ENCODE results near the gene SLF1.
"Not testable (repeated sequence)": the region's sequence is repeated elsewhere in the genome, so short reads cannot be mapped to it uniquely, and the experiment has no call there.

The SLF1 gene

GRCh38 chr5:94618493-94619328 is at the start of gene SLF1, which contains the start of gene KIAA0825:
Gene SLF1 (plus strand): TSS chr5:94618669. CDS start chr5:94628811, 10,142 bp downstream.
Gene KIAA0825 (minus strand): TSS chr5:94618604. CDS start chr5:94537126, 81,478 bp downstream.
- no peaks in the 10 kb centered on the region for H3K9me3 ChIP-seq (ENCODE audit: control insufficient read depth, insufficient read depth, low read length)
- no peaks in the 10 kb centered on the region for H3K36me3 ChIP-seq (ENCODE audit: control insufficient read depth, insufficient read depth, low read length)
- H3K4me1 ChIP-seq (ENCODE audit: control insufficient read depth, insufficient read depth, low read length): peaks cover 34% of the 10 kb centered on the region
- peak within 1 kb of the TSS; percentile 73 for H3K9ac ChIP-seq (ENCODE audit: low read depth, low read length)
- H3K4me3 ChIP-seq (ENCODE audit: low read depth, low read length): peak within 1 kb of the TSS; percentile 91
- peak within 1 kb of the TSS; percentile 92 for H3K27ac ChIP-seq (ENCODE audit: low read depth, low read length)
- no peaks in the 10 kb centered on the region for H3K27me3 ChIP-seq (ENCODE audit: control insufficient read depth, insufficient read depth, low read length)

GRCh38 chr5:94571415-94571814 is 47.1 kb upstream of the SLF1 start:
- Histone ChIP-seq H3K9me3 (ENCODE audit: control insufficient read depth, insufficient read depth, low read length) (no peaks in the 10 kb centered on the region), H3K4me3 (ENCODE audit: low read depth, low read length) (no peak overlapping the region), H3K36me3 (ENCODE audit: control insufficient read depth, insufficient read depth, low read length) (no peaks in the 10 kb centered on the region), H3K4me1 (ENCODE audit: control insufficient read depth, insufficient read depth, low read length) (peaks cover 5% of the 10 kb centered on the region; the same call in 1 of the 2 replicates), H3K9ac (ENCODE audit: low read depth, low read length) (no peak overlapping the region), H3K27ac (ENCODE audit: low read depth, low read length) (no peak overlapping the region), H3K27me3 (ENCODE audit: control insufficient read depth, insufficient read depth, low read length) (no peaks in the 10 kb centered on the region)

- H3K27ac ChIP-seq (ENCODE audit: low read depth, low read length): peak overlapping the region; percentile 86
- not testable (repeated sequence) for H3K27me3 ChIP-seq (ENCODE audit: control insufficient read depth, insufficient read depth, low read length); H3K4me1 ChIP-seq (ENCODE audit: control insufficient read depth, insufficient read depth, low read length); H3K4me3 ChIP-seq (ENCODE audit: low read depth, low read length); H3K9ac ChIP-seq (ENCODE audit: low read depth, low read length); H3K36me3 ChIP-seq (ENCODE audit: control insufficient read depth, insufficient read depth, low read length); H3K9me3 ChIP-seq (ENCODE audit: control insufficient read depth, insufficient read depth, low read length)
These were observed 45.1 kb upstream of the SLF1 start for GRCh38 chr5:94573349-94573748.

GRCh38 chr5:94575196-94575595 is 43.3 kb upstream of the SLF1 start:
- Histone ChIP-seq H3K27me3 (ENCODE audit: control insufficient read depth, insufficient read depth, low read length) (no peaks in the 10 kb centered on the region), H3K4me3 (ENCODE audit: low read depth, low read length) (no peak overlapping the region), H3K9ac (ENCODE audit: low read depth, low read length) (no peak overlapping the region), H3K9me3 (ENCODE audit: control insufficient read depth, insufficient read depth, low read length) (no peaks in the 10 kb centered on the region), H3K27ac (ENCODE audit: low read depth, low read length) (no peak overlapping the region), H3K4me1 (ENCODE audit: control insufficient read depth, insufficient read depth, low read length) (peaks cover 5% of the 10 kb centered on the region; the same call in 1 of the 2 replicates), H3K36me3 (ENCODE audit: control insufficient read depth, insufficient read depth, low read length) (no peaks in the 10 kb centered on the region)

- Histone ChIP-seq H3K4me1 (ENCODE audit: control insufficient read depth, insufficient read depth, low read length) (peaks cover 5% of the 10 kb centered on the region; the same call in 1 of the 2 replicates), H3K36me3 (ENCODE audit: control insufficient read depth, insufficient read depth, low read length) (no peaks in the 10 kb centered on the region), H3K9ac (ENCODE audit: low read depth, low read length) (no peak overlapping the region), H3K4me3 (ENCODE audit: low read depth, low read length) (no peak overlapping the region), H3K27me3 (ENCODE audit: control insufficient read depth, insufficient read depth, low read length) (no peaks in the 10 kb centered on the region), H3K9me3 (ENCODE audit: control insufficient read depth, insufficient read depth, low read length) (no peaks in the 10 kb centered on the region), H3K27ac (ENCODE audit: low read depth, low read length) (no peak overlapping the region)
These were observed 40.8 kb upstream of the SLF1 start for GRCh38 chr5:94577466-94578245.

GRCh38 chr5:94595281-94595840 is 23.1 kb upstream of the SLF1 start:
- Histone ChIP-seq H3K36me3 (ENCODE audit: control insufficient read depth, insufficient read depth, low read length) (no peaks in the 10 kb centered on the region), H3K27me3 (ENCODE audit: control insufficient read depth, insufficient read depth, low read length) (no peaks in the 10 kb centered on the region), H3K9ac (ENCODE audit: low read depth, low read length) (no peak overlapping the region), H3K4me3 (ENCODE audit: low read depth, low read length) (no peak overlapping the region), H3K4me1 (ENCODE audit: control insufficient read depth, insufficient read depth, low read length) (no peaks in the 10 kb centered on the region), H3K27ac (ENCODE audit: low read depth, low read length) (no peak overlapping the region), H3K9me3 (ENCODE audit: control insufficient read depth, insufficient read depth, low read length) (no peaks in the 10 kb centered on the region)

GRCh38 chr5:94613583-94613982 is 4.9 kb upstream of the SLF1 start:
- Histone ChIP-seq H3K9me3 (ENCODE audit: control insufficient read depth, insufficient read depth, low read length) (no peaks in the 10 kb centered on the region), H3K27me3 (ENCODE audit: control insufficient read depth, insufficient read depth, low read length) (no peaks in the 10 kb centered on the region), H3K9ac (ENCODE audit: low read depth, low read length) (no peak overlapping the region), H3K4me1 (ENCODE audit: control insufficient read depth, insufficient read depth, low read length) (peaks cover 30% of the 10 kb centered on the region), H3K27ac (ENCODE audit: low read depth, low read length) (no peak overlapping the region), H3K4me3 (ENCODE audit: low read depth, low read length) (no peak overlapping the region), H3K36me3 (ENCODE audit: control insufficient read depth, insufficient read depth, low read length) (no peaks in the 10 kb centered on the region)

GRCh38 chr5:94614156-94614805 is 4.2 kb upstream of the SLF1 start:
- H3K4me3 ChIP-seq (ENCODE audit: low read depth, low read length): no peak overlapping the region
- H3K9me3 ChIP-seq (ENCODE audit: control insufficient read depth, insufficient read depth, low read length): no peaks in the 10 kb centered on the region
- H3K9ac ChIP-seq (ENCODE audit: low read depth, low read length): no peak overlapping the region
- H3K27ac ChIP-seq (ENCODE audit: low read depth, low read length): no peak overlapping the region
- H3K4me1 ChIP-seq (ENCODE audit: control insufficient read depth, insufficient read depth, low read length): peaks cover 31% of the 10 kb centered on the region
- H3K36me3 ChIP-seq (ENCODE audit: control insufficient read depth, insufficient read depth, low read length): no peaks in the 10 kb centered on the region
- H3K27me3 ChIP-seq (ENCODE audit: control insufficient read depth, insufficient read depth, low read length): no peaks in the 10 kb centered on the region

GRCh38 chr5:94615862-94616261 is 2.6 kb upstream of the SLF1 start:
- 0 out of 2 replicates have a peak overlapping the region, but pooled peaks have one; percentile 26 for H3K4me3 ChIP-seq (ENCODE audit: low read depth, low read length)

GRCh38 chr5:94618029-94618492 is 408 bp upstream of the SLF1 start:
- H3K27ac ChIP-seq (ENCODE audit: low read depth, low read length): peak overlapping the region; percentile 92
- no peaks in the 10 kb centered on the region for H3K27me3 ChIP-seq (ENCODE audit: control insufficient read depth, insufficient read depth, low read length)
- peaks cover 34% of the 10 kb centered on the region for H3K4me1 ChIP-seq (ENCODE audit: control insufficient read depth, insufficient read depth, low read length)

More at GRCh38 chr5:94615862-94616261, 2.6 kb upstream of the SLF1 start:
- no peak overlapping the region for H3K27ac ChIP-seq (ENCODE audit: low read depth, low read length)
- H3K9ac ChIP-seq (ENCODE audit: low read depth, low read length): no peak overlapping the region
- peaks cover 34% of the 10 kb centered on the region for H3K4me1 ChIP-seq (ENCODE audit: control insufficient read depth, insufficient read depth, low read length)
- no peaks in the 10 kb centered on the region for H3K36me3 ChIP-seq (ENCODE audit: control insufficient read depth, insufficient read depth, low read length)
- H3K9me3 ChIP-seq (ENCODE audit: control insufficient read depth, insufficient read depth, low read length): no peaks in the 10 kb centered on the region
- H3K27me3 ChIP-seq (ENCODE audit: control insufficient read depth, insufficient read depth, low read length): no peaks in the 10 kb centered on the region

More at GRCh38 chr5:94618029-94618492, 408 bp upstream of the SLF1 start:
- Histone ChIP-seq H3K4me3 (ENCODE audit: low read depth, low read length) (peak overlapping the region; percentile 91), H3K36me3 (ENCODE audit: control insufficient read depth, insufficient read depth, low read length) (no peaks in the 10 kb centered on the region), H3K9me3 (ENCODE audit: control insufficient read depth, insufficient read depth, low read length) (no peaks in the 10 kb centered on the region), H3K9ac (ENCODE audit: low read depth, low read length) (peak overlapping the region; percentile 56)

Measured in HUES48 (cell line).